ENCODE measurements around the gene RHBG.

DNA sequence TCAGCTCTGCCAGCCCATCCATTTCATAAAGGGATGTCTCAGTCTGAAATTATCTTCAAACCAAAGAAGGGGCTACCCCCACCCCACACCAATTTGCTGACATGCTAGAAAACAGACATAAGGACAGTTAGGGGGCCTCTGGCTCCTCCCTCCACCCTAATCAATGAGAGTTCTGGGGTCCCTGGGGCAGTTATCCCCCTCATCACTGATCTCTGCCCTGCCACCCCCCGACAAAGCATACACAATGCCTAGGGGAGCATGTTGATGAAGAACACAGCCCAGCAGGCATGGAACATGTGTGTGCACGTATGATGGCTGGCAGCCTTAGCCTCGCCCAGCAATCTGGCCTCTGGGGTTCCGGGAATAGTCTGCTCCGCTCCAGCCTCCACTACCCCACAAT, 58.9 kb downstream of the RHBG start:
- TF ChIP-seq POLR2A (IDR thresholded peaks at IDR 0.05) = no peak
- TF ChIP-seq, protein P1, sequence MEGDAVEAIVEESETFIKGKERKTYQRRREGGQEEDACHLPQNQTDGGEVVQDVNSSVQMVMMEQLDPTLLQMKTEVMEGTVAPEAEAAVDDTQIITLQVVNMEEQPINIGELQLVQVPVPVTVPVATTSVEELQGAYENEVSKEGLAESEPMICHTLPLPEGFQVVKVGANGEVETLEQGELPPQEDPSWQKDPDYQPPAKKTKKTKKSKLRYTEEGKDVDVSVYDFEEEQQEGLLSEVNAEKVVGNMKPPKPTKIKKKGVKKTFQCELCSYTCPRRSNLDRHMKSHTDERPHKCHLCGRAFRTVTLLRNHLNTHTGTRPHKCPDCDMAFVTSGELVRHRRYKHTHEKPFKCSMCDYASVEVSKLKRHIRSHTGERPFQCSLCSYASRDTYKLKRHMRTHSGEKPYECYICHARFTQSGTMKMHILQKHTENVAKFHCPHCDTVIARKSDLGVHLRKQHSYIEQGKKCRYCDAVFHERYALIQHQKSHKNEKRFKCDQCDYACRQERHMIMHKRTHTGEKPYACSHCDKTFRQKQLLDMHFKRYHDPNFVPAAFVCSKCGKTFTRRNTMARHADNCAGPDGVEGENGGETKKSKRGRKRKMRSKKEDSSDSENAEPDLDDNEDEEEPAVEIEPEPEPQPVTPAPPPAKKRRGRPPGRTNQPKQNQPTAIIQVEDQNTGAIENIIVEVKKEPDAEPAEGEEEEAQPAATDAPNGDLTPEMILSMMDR (IDR thresholded peaks at IDR 0.05) = no peak
